ENCODE data around the gene RNF121. TPM values are rescaled to one million over a fixed set of nuclear protein-coding genes. Genes with fewer than 3 reads are reported as not detected.

RNF121 gene
- total RNA-seq, 2 experiments from 2014 or later: 24.6 to 28.1 TPM

DNA sequence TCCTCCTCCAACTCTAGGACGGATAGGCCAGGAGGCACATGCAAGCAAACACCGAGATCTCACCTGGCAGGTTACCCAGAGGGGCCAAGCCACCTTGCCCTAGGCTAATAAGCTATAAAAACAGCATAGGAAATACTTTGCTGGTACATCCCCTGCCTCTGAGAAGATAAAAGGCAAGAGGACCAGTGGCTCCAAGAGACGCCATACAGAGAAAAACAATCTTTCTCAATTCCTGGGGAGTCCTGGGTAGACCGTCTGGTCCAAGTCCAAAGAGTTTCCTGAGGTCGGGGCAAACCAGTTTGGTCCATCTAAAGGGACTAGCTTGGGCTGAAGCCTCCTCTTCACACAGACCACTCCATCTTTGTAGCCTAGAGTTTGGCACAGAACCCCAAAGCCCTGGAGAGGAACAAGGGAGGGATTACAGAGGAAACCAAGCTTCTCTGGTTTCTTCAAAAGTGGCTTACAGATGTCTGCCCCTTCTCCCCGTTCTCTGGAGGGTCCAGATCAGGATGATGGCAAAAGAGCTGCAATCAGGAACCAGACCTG, 111.1 kb downstream of the RNF121 start:
- no TSS peak for BruUV-seq (replicated peaks)
- intact Hi-C loops (cut with micrococcal nuclease; ENCODE audit: unreplicated experiment): no loop called here
- Histone ChIP-seq H3K79me2 (ENCODE audit: insufficient read depth, low read depth, low read length) (peaks cover 52% of the 10 kb centered on the region; the same call in 1 of the 2 replicates), H3K9me2 (ENCODE audit: insufficient read depth, low read length) (no peaks in the 10 kb centered on the region), H2AFZ (ENCODE audit: low read length) (no peak overlapping the region), H3K27ac (ENCODE audit: low read depth, low read length, poor library complexity, severe bottlenecking) (peak overlapping the region; percentile 84), H3K9me3 (ENCODE audit: low read length) (no peaks in the 10 kb centered on the region), H3K4me1 (ENCODE audit: insufficient read depth, low read length, poor library complexity, severe bottlenecking) (peaks cover 72% of the 10 kb centered on the region), H4K20me1 (ENCODE audit: insufficient read depth, low read length) (peaks cover 34% of the 10 kb centered on the region), H3K4me2 (ENCODE audit: low read length) (peak overlapping the region; percentile 90), H3K4me3 (ENCODE audit: low read depth, low read length, poor library complexity, severe bottlenecking) (peak overlapping the region; percentile 66), H3K36me3 (ENCODE audit: insufficient read depth, low read length) (peaks cover 17% of the 10 kb centered on the region)
- ChIA-PET POLR2A (interaction anchor here (0.8 to 1.9 kb wide), 10 partner anchors 9 to 73 kb away, joined by 3 to 8 read pairs (median 5); partner anchors contain the start of gene ANAPC15), CTCF (ENCODE audit: unreplicated experiment) (interaction anchor here (1.1 to 1.8 kb wide), 4 partner anchors 8 to 15 kb away, joined by 3 to 7 read pairs (median 4); no protein-coding TSS in a partner anchor)
- no peak for DNase-seq (ENCODE audit: low spot score)
- TF ChIP-seq CTCF (conservative IDR thresholded peaks at IDR 0.05; ENCODE audit: low read length): no peak
- TF ChIP-seq EZH2phosphoT487 (IDR thresholded peaks at IDR 0.05; ENCODE audit: borderline replicate concordance, low read depth, low read length): no peak

DNA sequence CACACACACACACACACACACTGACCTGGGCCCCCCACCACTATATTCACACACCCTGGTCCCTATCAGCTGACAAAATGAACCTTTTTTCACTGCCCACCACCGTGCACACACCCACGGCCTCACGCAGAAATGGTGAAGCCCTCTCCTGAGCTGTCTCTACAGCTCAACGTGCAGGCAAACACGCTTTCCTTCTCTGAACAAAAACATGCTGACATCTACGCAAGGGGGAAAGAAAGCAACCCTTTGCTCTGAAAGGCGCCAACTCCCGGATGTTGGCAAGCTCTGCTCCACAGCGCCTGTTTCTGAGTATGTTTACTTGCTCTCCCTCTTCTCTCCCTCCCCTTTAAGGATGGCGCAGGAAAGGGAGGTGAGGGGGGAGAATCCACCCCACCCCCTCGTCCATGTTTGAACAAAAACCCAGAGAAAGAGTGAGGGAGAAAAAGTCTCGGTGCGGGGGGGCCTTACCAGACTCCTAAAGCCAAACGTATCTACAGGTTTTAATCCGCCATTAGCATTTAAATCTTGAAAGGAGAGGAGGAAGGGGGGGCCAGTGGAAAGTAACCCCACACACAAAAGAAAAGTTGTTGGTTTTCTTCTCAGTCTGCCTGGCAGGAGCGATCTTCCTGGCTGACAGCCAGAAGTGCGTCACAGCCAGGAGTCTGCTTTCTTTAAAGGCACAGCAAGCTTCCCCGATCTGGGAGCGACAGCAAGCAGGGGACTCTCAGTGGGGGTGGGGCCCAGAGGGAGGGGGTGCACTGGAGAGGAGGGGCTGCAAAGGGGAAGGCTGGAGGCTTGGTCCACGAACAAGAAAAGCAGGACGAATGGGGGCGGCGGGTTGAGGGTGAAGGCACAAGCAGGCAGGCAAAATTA, 111.9 kb downstream of the RNF121 start:
- Histone ChIP-seq H3K9me2 (ENCODE audit: insufficient read depth, low read length) (no peaks in the 10 kb centered on the region), H2AFZ (ENCODE audit: low read length) (no peak overlapping the region), H3K27ac (ENCODE audit: low read depth, low read length, poor library complexity, severe bottlenecking) (peak overlapping the region; percentile 52), H3K36me3 (ENCODE audit: insufficient read depth, low read length) (peaks cover 9% of the 10 kb centered on the region), H3K4me3 (ENCODE audit: low read depth, low read length, poor library complexity, severe bottlenecking) (peak overlapping the region; percentile 66), H4K20me1 (ENCODE audit: insufficient read depth, low read length) (peaks cover 34% of the 10 kb centered on the region), H3K79me2 (ENCODE audit: insufficient read depth, low read depth, low read length) (peaks cover 52% of the 10 kb centered on the region; the same call in 1 of the 2 replicates), H3K4me2 (ENCODE audit: low read length) (peak overlapping the region; percentile 90), H3K4me1 (ENCODE audit: insufficient read depth, low read length, poor library complexity, severe bottlenecking) (peaks cover 72% of the 10 kb centered on the region), H3K9me3 (ENCODE audit: low read length) (no peaks in the 10 kb centered on the region)
- DNase-seq (ENCODE audit: low spot score): peak; percentile 72
- POLR2A ChIA-PET: interaction anchor here (0.7 to 1.9 kb wide), 7 partner anchors 8 to 374 kb away, joined by 3 to 8 read pairs (median 5); no protein-coding TSS in a partner anchor
- intact Hi-C loops (cut with micrococcal nuclease; ENCODE audit: unreplicated experiment): no loop called here
- no TSS peak for BruUV-seq (replicated peaks)
- 0 out of 2 replicates have a peak, but pooled peaks have one; percentile 22 for TF ChIP-seq CTCF (conservative IDR thresholded peaks at IDR 0.05; ENCODE audit: low read length)
- no peak for TF ChIP-seq EZH2phosphoT487 (IDR thresholded peaks at IDR 0.05; ENCODE audit: borderline replicate concordance, low read depth, low read length)
- CTCF ChIA-PET (ENCODE audit: unreplicated experiment): interaction anchor here (1.1 to 1.8 kb wide), 2 partner anchors 9 to 11 kb away, joined by 4 read pairs; no protein-coding TSS in a partner anchor
